PC-9 (cell line): ENCODE data around the gene PAX4.

Experiments
- CTCF ChIP-seq: fragments of 200-600 bp; sonication (generic); conservative IDR thresholded peaks from 2 replicates; pipeline ENCODE4 v1.6.1; 2017; ENCODE audit warnings: mixed run types, antibody characterized with exemption, mild to moderate bottlenecking, moderate library complexity
- EZH2 ChIP-seq: fragments of 200-600 bp; sonication (generic); IDR thresholded peaks from 2 replicates; pipeline ENCODE4 v1.8.0; 2017; ENCODE audit warnings: antibody characterized with exemption, low read depth

GRCh38 chr7:127648986-127649385 is 31.0 kb upstream of the PAX4 start:
- TF ChIP-seq EZH2, result no peak
- no peak for TF ChIP-seq CTCF
